ENCODE data around the gene PRKCE.
"Not testable (repeated sequence)": the region's sequence is repeated elsewhere in the genome, so short reads cannot be mapped to it uniquely, and the experiment has no call there.

Gene PRKCE

DNA sequence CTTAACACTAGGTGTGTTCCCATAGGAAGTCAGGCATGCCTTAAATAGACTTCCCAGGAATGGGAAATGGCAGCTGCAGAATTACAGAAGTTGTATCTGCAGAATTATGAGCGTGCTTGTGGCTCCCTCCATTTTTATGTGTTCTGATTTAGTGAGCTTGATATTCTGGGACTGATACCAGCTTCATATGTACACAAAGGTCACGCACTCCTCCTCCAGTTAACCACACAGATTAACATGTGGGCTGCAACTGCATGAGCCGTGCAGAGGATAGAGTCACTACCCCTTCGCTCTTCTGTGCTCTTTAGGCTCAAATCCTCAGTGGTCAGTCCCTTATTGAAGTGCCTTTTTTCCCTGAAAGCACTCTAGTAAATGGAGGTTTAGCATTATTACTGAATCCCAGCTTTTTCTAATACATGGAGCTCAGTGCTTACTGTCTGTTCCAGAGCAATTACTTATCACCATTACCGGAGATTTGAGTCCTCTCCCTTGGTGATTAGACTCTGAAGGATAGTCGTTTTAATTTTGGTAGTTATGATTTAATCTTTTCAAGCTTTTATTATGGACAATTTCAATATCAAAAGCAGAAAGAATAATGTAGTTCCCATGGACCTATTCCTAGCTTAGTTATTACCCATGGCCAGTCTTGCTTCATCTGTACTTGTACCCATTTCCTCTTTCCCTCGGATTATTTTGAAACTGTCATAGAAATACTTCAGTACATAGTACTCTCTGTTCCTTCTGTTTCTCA is 238.3 kb downstream of the PRKCE start:
- no peak for TF ChIP-seq CTCF (IDR thresholded peaks at IDR 0.05; ENCODE audit: low read depth, low read length, missing control alignments)
- peak; percentile 29 for DNase-seq (ENCODE audit: low read depth)
- H3K4me3 ChIP-seq (ENCODE audit: low read depth, low read length), result no peak overlapping the region

DNA sequence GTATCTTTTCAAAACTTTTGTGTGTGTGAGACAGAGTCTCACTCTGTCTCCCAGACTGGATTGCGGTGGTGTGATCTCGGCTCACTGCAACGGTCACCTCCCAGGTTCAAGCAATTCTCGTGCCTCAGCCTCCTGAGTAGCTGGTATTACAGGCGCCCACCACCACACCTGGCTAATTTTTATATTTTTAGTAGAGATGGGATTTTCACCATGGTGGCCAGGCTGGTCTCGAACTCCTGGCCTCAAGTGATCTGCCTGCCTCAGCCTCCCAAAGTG is 238.8 kb downstream of the PRKCE start:
- H3K4me3 ChIP-seq (ENCODE audit: low read depth, low read length); DNase-seq (ENCODE audit: low read depth): not testable (repeated sequence)

DNA sequence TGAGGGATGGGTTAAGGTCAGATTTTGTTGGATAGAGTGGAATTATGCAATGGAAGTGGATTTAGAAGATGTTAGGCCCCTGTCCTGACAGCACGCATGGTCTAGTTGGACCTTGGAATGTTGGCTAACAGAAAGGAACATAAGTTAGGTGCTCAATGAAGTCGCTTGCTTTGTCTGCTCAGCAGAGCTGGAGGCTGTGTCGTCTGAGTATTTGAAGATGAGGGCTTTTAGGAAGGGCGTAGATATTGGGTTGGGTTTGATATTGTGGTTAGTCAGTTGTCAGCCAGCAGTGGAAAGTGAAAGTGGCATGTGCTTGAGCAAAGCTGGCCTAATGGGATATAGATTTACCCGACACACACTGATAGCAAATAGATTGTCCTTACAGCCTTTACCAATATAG is 239.3 kb downstream of the PRKCE start:
- no peak for TF ChIP-seq CTCF (IDR thresholded peaks at IDR 0.05; ENCODE audit: low read depth, low read length, missing control alignments)
- no peak for DNase-seq (ENCODE audit: low read depth)
- H3K4me3 ChIP-seq (ENCODE audit: low read depth, low read length), result no peak overlapping the region

GRCh38 chr2:45891719-45892424 is 240.4 kb downstream of the PRKCE start:
- DNase-seq (ENCODE audit: low read depth), result no peak
- no peak for TF ChIP-seq CTCF (IDR thresholded peaks at IDR 0.05; ENCODE audit: low read depth, low read length, missing control alignments)
- H3K4me3 ChIP-seq (ENCODE audit: low read depth, low read length), result no peak overlapping the region

DNA sequence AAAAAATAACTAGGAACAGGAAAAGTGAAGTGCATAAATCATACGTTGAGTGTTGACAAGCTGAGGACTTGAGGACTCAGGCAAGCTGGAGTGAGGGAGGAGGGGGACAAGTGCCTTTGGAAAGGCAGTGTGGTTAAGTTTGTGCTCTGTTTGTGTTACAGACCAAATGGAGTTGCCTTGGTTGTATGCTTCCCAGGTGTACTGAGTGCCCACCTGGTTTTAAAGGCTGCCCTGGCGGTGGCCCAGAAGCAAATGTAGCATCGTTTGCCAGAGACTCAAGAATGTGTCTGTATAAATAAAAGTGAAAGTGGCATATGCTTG is 240.9 kb downstream of the PRKCE start:
- H3K4me3 ChIP-seq (ENCODE audit: low read depth, low read length), result no peak overlapping the region
- no peak for DNase-seq (ENCODE audit: low read depth)
- TF ChIP-seq CTCF (IDR thresholded peaks at IDR 0.05; ENCODE audit: low read depth, low read length, missing control alignments), result no peak

- no peak for TF ChIP-seq CTCF (IDR thresholded peaks at IDR 0.05; ENCODE audit: low read depth, low read length, missing control alignments)
- H3K4me3 ChIP-seq (ENCODE audit: low read depth, low read length), result no peak overlapping the region
- no peak for DNase-seq (ENCODE audit: low read depth)
Observed at GRCh38 chr2:45892757-45893156, 241.3 kb downstream of the PRKCE start.

DNA sequence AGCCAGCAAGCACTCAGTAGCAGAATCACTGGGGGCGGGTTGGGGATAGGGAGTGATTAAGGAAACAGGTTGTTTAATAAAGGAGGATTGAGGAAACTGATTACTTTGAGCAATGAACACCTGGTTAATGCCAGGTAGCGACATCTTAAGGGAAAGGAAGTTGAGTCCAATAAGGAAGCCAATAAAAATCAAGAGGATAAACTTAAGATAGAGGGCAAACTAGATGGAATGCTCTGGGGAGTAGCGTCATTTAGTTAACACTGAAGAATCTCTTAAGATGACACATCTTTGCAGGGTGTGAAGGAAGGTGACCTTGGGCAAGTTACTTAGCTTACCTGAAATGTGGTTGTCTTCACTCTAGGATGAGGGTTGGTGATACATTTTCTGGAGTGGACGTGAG is 242.7 kb downstream of the PRKCE start:
- TF ChIP-seq CTCF (IDR thresholded peaks at IDR 0.05; ENCODE audit: low read depth, low read length, missing control alignments), result no peak

More for the DNA sequence above, 242.7 kb downstream of the PRKCE start:
- no peak overlapping the region for H3K4me3 ChIP-seq (ENCODE audit: low read depth, low read length)
- DNase-seq (ENCODE audit: low read depth), result no peak
